ENCODE measurements around the gene UBE2D2. TPM values are rescaled to one million over a fixed set of nuclear protein-coding genes. Genes with fewer than 3 reads are reported as not detected.

The UBE2D2 gene
- total and polyA plus RNA-seq, 2 of the 13 experiments (the other 11 are each of a cell fraction or from before 2014, with no cell fraction given) = 79.1 to 109 TPM

DNA sequence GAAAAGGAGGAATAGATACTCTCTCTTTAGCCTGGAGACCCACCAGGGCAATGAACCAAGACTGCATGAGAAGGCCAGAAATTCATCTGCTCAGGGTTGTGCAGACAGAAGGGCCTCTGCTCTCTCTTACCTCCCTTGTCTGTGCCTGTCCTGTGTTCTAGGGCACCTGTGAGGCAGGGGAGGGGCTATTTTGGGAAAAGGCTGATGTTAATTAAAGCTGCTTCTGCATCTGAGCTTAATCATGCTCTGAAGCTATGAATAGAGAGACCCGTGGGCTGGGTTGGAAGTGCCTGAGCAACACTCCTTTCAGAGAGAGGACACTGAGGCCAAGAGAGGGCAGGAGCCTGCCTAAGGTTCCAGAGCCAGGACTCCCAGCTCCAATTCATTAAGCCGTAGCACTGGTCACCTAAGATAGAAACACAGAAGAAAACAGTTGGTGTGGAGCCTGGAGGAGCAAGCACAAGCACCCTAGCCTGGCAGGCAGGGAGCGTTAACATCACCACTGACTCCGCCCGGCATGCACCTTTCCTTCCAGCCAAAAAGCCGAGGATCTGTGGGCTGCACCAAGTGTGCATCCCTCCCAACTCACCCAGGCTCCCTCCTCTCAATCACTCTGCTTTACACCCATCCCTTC is 47.2 kb upstream of the UBE2D2 start:
- no TSS peak for BruUV-seq (replicated peaks)
- ATAC-seq = no peak
- CTCF ChIA-PET (ENCODE audit: low intra/inter-chr PET ratio, low total read pairs) = interaction anchor here (1.3 to 3.2 kb wide), 2 partner anchors 92 to 129 kb away, joined by 4 to 60 read pairs; no protein-coding TSS in a partner anchor
- whole genome bisulfite sequencing (ENCODE audit: low lambda C conversion rate) = 88% methylated on average over 4 of the region's 6 CpGs
- Histone ChIP-seq H3K9ac (ENCODE audit: insufficient read depth, low read depth, low read length) (no peak overlapping the region), H3K4me1 (ENCODE audit: insufficient read depth, low read length) (peaks cover 18% of the 10 kb centered on the region), H2AFZ (ENCODE audit: low read length) (no peak overlapping the region), H3K27me3 (ENCODE audit: control insufficient read depth in 1 of 2, insufficient read depth in 2 of 2, low read length in 2 of 2) (no peaks in the 10 kb centered on the region; a peak in 1 of 5 replicates), H3K79me2 (ENCODE audit: insufficient read depth, low read length) (no peaks in the 10 kb centered on the region), H4K20me1 (ENCODE audit: insufficient read depth, low read length) (no peaks in the 10 kb centered on the region), H3K27ac (ENCODE audit: extremely low read length, insufficient read depth, low read length) (no peak overlapping the region), H3K4me2 (ENCODE audit: low read depth, low read length) (no peak overlapping the region), H3K9me3 (ENCODE audit: low read length) (no peaks in the 10 kb centered on the region), H3K4me3 (replicated peaks in 1 of 3; ENCODE audit: insufficient read depth in 1 of 3, low read depth in 2 of 3, low read length in 3 of 3) (no peak overlapping the region), H3K36me3 (replicated peaks in 1 of 2; ENCODE audit: control insufficient read depth in 1 of 2, insufficient read depth in 2 of 2, low read length in 2 of 2) (peaks cover 5 to 28% of the 10 kb centered on the region in 2 experiments; a peak in 4 of 5 replicates)
- in situ Hi-C loops (cut with HindIII; ENCODE audit: extremely low pct_ligation_motif_present, low pct_unique_long_range_greater_than_20kb) (no loop called here), intact Hi-C loops (cut with micrococcal nuclease; ENCODE audit: unreplicated experiment) (loop anchor here (1.0 kb wide), 1 partner anchor 92 kb away; no protein-coding TSS in a partner anchor)
- POLR2A ChIA-PET = interaction anchor here (0.9 to 2.4 kb wide), 6 partner anchors 9 to 92 kb away, joined by 3 to 23 read pairs (median 3); partner anchors contain the start of genes DNAJC18 and UBE2D2
- FAIRE-seq = no peak
- no peak for DNase-seq (ENCODE audit: low spot score)
- TF ChIP-seq ZFP82 (CRISPR knock-in tag; IDR thresholded peaks at IDR 0.05; ENCODE audit: borderline replicate concordance) = no peak
- TF ChIP-seq ZSCAN31 (CRISPR knock-in tag; IDR thresholded peaks at IDR 0.05; ENCODE audit: low read depth) = peak; percentile 13; the same call in 1 of the 2 replicates
- TF ChIP-seq, protein P1, sequence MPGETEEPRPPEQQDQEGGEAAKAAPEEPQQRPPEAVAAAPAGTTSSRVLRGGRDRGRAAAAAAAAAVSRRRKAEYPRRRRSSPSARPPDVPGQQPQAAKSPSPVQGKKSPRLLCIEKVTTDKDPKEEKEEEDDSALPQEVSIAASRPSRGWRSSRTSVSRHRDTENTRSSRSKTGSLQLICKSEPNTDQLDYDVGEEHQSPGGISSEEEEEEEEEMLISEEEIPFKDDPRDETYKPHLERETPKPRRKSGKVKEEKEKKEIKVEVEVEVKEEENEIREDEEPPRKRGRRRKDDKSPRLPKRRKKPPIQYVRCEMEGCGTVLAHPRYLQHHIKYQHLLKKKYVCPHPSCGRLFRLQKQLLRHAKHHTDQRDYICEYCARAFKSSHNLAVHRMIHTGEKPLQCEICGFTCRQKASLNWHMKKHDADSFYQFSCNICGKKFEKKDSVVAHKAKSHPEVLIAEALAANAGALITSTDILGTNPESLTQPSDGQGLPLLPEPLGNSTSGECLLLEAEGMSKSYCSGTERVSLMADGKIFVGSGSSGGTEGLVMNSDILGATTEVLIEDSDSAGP (CRISPR knock-in tag; IDR thresholded peaks at IDR 0.05; ENCODE audit: borderline replicate concordance) = peak; percentile 27; the same call in 1 of the 2 replicates
- TF ChIP-seq NFIC (IDR thresholded peaks at IDR 0.05; ENCODE audit: low read length) = no peak
- TF ChIP-seq ZNF577 (CRISPR knock-in tag; IDR thresholded peaks at IDR 0.05; ENCODE audit: borderline replicate concordance, low read depth) = no peak
- TF ChIP-seq, protein P2, sequence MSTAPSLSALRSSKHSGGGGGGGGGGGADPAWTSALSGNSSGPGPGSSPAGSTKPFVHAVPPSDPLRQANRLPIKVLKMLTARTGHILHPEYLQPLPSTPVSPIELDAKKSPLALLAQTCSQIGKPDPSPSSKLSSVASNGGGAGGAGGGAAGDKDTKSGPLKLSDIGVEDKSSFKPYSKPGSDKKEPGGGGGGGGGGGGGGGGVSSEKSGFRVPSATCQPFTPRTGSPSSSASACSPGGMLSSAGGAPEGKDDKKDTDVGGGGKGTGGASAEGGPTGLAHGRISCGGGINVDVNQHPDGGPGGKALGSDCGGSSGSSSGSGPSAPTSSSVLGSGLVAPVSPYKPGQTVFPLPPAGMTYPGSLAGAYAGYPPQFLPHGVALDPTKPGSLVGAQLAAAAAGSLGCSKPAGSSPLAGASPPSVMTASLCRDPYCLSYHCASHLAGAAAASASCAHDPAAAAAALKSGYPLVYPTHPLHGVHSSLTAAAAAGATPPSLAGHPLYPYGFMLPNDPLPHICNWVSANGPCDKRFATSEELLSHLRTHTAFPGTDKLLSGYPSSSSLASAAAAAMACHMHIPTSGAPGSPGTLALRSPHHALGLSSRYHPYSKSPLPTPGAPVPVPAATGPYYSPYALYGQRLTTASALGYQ (CRISPR knock-in tag; IDR thresholded peaks at IDR 0.05) = no peak
- TF ChIP-seq SRF (IDR thresholded peaks at IDR 0.05; ENCODE audit: low read depth, low read length) = no peak
- no peak for TF ChIP-seq ZNF142 (CRISPR knock-in tag; IDR thresholded peaks at IDR 0.05)
- TF ChIP-seq, protein P3, sequence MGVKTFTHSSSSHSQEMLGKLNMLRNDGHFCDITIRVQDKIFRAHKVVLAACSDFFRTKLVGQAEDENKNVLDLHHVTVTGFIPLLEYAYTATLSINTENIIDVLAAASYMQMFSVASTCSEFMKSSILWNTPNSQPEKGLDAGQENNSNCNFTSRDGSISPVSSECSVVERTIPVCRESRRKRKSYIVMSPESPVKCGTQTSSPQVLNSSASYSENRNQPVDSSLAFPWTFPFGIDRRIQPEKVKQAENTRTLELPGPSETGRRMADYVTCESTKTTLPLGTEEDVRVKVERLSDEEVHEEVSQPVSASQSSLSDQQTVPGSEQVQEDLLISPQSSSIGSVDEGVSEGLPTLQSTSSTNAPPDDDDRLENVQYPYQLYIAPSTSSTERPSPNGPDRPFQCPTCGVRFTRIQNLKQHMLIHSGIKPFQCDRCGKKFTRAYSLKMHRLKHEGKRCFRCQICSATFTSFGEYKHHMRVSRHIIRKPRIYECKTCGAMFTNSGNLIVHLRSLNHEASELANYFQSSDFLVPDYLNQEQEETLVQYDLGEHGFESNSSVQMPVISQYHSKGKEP (CRISPR knock-in tag; IDR thresholded peaks at IDR 0.05) = no peak
